ENCODE results near the gene NCOR2.

DNA sequence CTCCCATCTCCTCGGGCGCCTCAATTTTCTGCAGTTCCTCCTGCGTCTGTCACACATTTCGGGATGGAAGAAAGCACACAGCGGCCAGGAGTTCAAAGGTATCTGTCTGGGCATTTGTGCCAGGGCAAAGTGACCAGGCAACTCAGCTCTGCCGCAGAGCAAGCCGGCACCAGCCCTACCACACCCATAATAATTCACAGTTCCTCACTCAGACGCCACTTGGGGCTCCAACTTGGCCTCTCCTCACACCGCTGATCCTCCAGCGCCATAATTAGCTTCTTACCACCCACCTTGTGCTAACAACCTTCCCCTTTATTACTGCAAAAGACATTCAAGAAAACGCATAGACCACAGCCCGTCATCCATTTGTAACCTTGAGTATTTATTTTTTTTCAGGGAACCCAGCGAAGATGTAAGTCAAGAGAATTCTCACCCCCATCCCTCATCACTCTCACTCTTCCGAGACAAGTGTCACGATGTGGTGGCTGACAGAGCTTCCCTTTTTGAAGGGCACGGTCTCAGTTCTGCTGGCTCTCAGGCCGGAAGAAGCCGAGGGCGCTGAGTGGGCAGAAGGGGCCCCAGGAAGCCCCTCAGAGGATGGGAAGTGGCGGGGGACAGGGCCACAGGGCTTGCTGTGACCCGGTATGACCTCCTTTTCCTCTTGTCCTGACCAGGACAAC is 25.2 kb upstream of the NCOR2 start:
- TF ChIP-seq, protein P1, sequence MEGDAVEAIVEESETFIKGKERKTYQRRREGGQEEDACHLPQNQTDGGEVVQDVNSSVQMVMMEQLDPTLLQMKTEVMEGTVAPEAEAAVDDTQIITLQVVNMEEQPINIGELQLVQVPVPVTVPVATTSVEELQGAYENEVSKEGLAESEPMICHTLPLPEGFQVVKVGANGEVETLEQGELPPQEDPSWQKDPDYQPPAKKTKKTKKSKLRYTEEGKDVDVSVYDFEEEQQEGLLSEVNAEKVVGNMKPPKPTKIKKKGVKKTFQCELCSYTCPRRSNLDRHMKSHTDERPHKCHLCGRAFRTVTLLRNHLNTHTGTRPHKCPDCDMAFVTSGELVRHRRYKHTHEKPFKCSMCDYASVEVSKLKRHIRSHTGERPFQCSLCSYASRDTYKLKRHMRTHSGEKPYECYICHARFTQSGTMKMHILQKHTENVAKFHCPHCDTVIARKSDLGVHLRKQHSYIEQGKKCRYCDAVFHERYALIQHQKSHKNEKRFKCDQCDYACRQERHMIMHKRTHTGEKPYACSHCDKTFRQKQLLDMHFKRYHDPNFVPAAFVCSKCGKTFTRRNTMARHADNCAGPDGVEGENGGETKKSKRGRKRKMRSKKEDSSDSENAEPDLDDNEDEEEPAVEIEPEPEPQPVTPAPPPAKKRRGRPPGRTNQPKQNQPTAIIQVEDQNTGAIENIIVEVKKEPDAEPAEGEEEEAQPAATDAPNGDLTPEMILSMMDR (conservative IDR thresholded peaks at IDR 0.05 in 1 of 2, IDR thresholded peaks at IDR 0.05 in 1 of 2; ENCODE audit: extremely low read depth in 1 of 2, insufficient read depth in 1 of 2, low read depth in 1 of 2, low read length in 2 of 2), result no peak
- no peak for TF ChIP-seq EZH2 (IDR thresholded peaks at IDR 0.05; ENCODE audit: borderline replicate concordance, low read length)

All from mammary epithelial cell (primary cell).